Mucosa of rectum (tissue), 2 donors: ENCODE results near the gene SLC34A3.

ENCODE experiments used
- H3K27ac ChIP-seq, 2 donors: one replicate each; pipeline ENCODE4 v1.7.0; 2013; ENCODE audit warnings: inconsistent platforms in 2 of 2, low read depth in 2 of 2, low read length in 2 of 2
- H3K27me3 ChIP-seq, 2 donors: one replicate each; pipeline ENCODE4 v1.7.0; 2013; ENCODE audit warnings: low read length in 2 of 2; ENCODE audit not compliant: control insufficient read depth in 2 of 2, insufficient read depth in 2 of 2
- H3K36me3 ChIP-seq, 2 donors: one replicate each; pipeline ENCODE4 v1.7.0; 2013; ENCODE audit warnings: low read length in 2 of 2; ENCODE audit not compliant: control insufficient read depth in 2 of 2, insufficient read depth in 2 of 2
- H3K4me1 ChIP-seq, 2 donors: one replicate each; pipeline ENCODE4 v1.7.0; 2013; ENCODE audit warnings: low read length in 2 of 2, mild to moderate bottlenecking in 1 of 2; ENCODE audit not compliant: control insufficient read depth in 2 of 2, insufficient read depth in 2 of 2
- H3K4me3 ChIP-seq, 2 donors: one replicate each; pipeline ENCODE4 v1.7.0; 2013; ENCODE audit warnings: low read length in 2 of 2
- H3K9ac ChIP-seq, 2 donors: one replicate each; pipeline ENCODE4 v1.7.0; 2013; ENCODE audit warnings: low read length in 2 of 2, low read depth in 1 of 2, mild to moderate bottlenecking in 1 of 2
- H3K9me3 ChIP-seq, 2 donors: one replicate each; pipeline ENCODE4 v1.7.0; 2013; ENCODE audit warnings: low read length in 2 of 2; ENCODE audit not compliant: control insufficient read depth in 2 of 2
- donor health status: healthy.
- donor health status: Normal muscosa, but diverticular disease.

SLC34A3 gene

GRCh38 chr9:137230705-137231371 lies at the start of gene SLC34A3:
Gene SLC34A3, plus strand, starts transcription at chr9:137230901. Its CDS starts 802 bp downstream, at chr9:137231703.
- peak within 1 kb of the TSS in 1 of 2 donors; percentile 33 for H3K9ac ChIP-seq
- no peak within 1 kb of the TSS for H3K4me3 ChIP-seq

GRCh38 chr9:137181680-137182079 lies 49.0 kb upstream of the SLC34A3 start:
- no peak overlapping the region for H3K27ac ChIP-seq
- peaks cover 7 to 11% of the 10 kb centered on the region in 2 donors for H3K4me1 ChIP-seq
- H3K9me3 ChIP-seq = no peaks in the 10 kb centered on the region
- H3K9ac ChIP-seq = no peak overlapping the region
- H3K4me3 ChIP-seq = no peak overlapping the region
- H3K27me3 ChIP-seq = no peaks in the 10 kb centered on the region
- peaks cover 57 to 64% of the 10 kb centered on the region in 2 donors for H3K36me3 ChIP-seq

More at GRCh38 chr9:137230705-137231371, at the start of gene SLC34A3:
- no peaks in the 10 kb centered on the region for H3K36me3 ChIP-seq
- H3K27me3 ChIP-seq = peaks cover 17 to 46% of the 10 kb centered on the region in 2 donors
- H3K27ac ChIP-seq = no peak within 1 kb of the TSS
- H3K9me3 ChIP-seq = no peaks in the 10 kb centered on the region
- H3K4me1 ChIP-seq = peaks cover 22 to 39% of the 10 kb centered on the region in 2 donors

- no peaks in the 10 kb centered on the region for H3K9me3 ChIP-seq
- H3K27me3 ChIP-seq = no peaks in the 10 kb centered on the region
- peaks cover 57 to 65% of the 10 kb centered on the region in 2 donors for H3K36me3 ChIP-seq
- no peak overlapping the region for H3K27ac ChIP-seq
- no peak overlapping the region for H3K4me3 ChIP-seq
- H3K4me1 ChIP-seq = peaks cover 16 to 18% of the 10 kb centered on the region in 2 donors
- no peak overlapping the region for H3K9ac ChIP-seq
These were observed 47.9 kb upstream of the SLC34A3 start for GRCh38 chr9:137182836-137183235.

- H3K4me3 ChIP-seq = no peak overlapping the region
- H3K9ac ChIP-seq = no peak overlapping the region
- no peaks in the 10 kb centered on the region for H3K27me3 ChIP-seq
- H3K4me1 ChIP-seq = peaks cover 20 to 21% of the 10 kb centered on the region in 2 donors
- no peak overlapping the region for H3K27ac ChIP-seq
- peaks cover 51 to 57% of the 10 kb centered on the region in 2 donors for H3K36me3 ChIP-seq
- no peaks in the 10 kb centered on the region for H3K9me3 ChIP-seq
These were observed 46.6 kb upstream of the SLC34A3 start for GRCh38 chr9:137183980-137184595.

- peaks cover 30 to 31% of the 10 kb centered on the region in 2 donors for H3K4me1 ChIP-seq
- no peak overlapping the region for H3K4me3 ChIP-seq
- peaks cover 50 to 52% of the 10 kb centered on the region in 2 donors for H3K36me3 ChIP-seq
These were observed 45.6 kb upstream of the SLC34A3 start for GRCh38 chr9:137184881-137185660.

GRCh38 chr9:137185921-137186320 lies 44.8 kb upstream of the SLC34A3 start:
- H3K4me3 ChIP-seq = no peak overlapping the region

More at GRCh38 chr9:137184881-137185660, 45.6 kb upstream of the SLC34A3 start:
- H3K27ac ChIP-seq = no peak overlapping the region
- no peaks in the 10 kb centered on the region for H3K9me3 ChIP-seq
- H3K27me3 ChIP-seq = no peaks in the 10 kb centered on the region
- no peak overlapping the region for H3K9ac ChIP-seq

DNA sequence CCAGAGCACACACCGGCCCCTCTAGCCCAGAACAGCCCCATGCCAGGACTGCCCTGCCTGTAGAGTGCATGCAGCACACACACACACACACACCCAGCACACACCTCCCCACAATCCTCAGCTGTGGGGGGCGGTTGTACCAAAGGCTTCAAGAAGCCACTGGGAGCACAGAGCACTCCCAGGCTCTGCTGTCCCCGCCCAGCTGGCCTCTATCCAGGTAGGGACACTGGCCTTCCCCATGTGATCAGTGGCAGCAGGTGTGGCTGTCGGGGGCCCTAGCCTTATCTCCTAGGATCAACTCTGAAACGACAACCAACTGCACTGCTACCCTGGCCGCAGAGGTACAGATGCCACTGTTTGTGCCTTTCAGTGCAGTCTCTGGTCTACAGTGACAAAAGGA lies 44.3 kb upstream of the SLC34A3 start:
- Histone ChIP-seq H3K4me3 (peak overlapping the region in 1 of 2 donors; percentile 97), H3K9ac (no peak overlapping the region), H3K9me3 (no peaks in the 10 kb centered on the region), H3K36me3 (peaks cover 50 to 52% of the 10 kb centered on the region in 2 donors), H3K27me3 (no peaks in the 10 kb centered on the region), H3K27ac (no peak overlapping the region), H3K4me1 (peaks cover 38 to 41% of the 10 kb centered on the region in 2 donors)

More at GRCh38 chr9:137185921-137186320, 44.8 kb upstream of the SLC34A3 start:
- peaks cover 35 to 39% of the 10 kb centered on the region in 2 donors for H3K4me1 ChIP-seq
- H3K36me3 ChIP-seq = peaks cover 49 to 52% of the 10 kb centered on the region in 2 donors
- no peak overlapping the region for H3K27ac ChIP-seq
- H3K9ac ChIP-seq = no peak overlapping the region
- no peaks in the 10 kb centered on the region for H3K27me3 ChIP-seq
- H3K9me3 ChIP-seq = no peaks in the 10 kb centered on the region

DNA sequence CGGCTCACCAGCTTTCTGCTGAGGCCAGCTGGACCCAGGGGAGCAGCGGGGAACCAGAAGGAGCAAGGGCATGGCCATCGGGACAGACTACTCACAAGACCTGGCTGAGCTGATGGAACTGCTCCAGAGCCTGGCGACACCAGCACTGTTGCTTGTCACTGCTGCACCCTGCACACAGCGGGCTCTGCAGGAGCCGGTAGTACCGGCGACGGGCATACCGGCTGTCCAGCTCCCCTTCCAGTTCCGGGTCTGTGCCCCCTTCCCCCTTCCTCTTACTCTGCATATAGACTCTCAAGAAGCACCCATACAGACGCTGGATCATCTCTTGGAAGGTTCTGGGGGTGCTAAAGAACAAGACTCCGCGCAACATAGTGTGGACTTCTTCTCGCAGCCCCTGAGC lies 43.3 kb upstream of the SLC34A3 start:
- Histone ChIP-seq H3K4me1 (peaks cover 38 to 41% of the 10 kb centered on the region in 2 donors), H3K27me3 (no peaks in the 10 kb centered on the region), H3K4me3 (peak overlapping the region; percentile 84 to 97), H3K9me3 (no peaks in the 10 kb centered on the region), H3K27ac (no peak overlapping the region), H3K36me3 (peaks cover 54 to 60% of the 10 kb centered on the region in 2 donors), H3K9ac (peak overlapping the region in 1 of 2 donors; percentile 86)

- Histone ChIP-seq H3K9ac (peak overlapping the region; percentile 86 to 91), H3K27me3 (no peaks in the 10 kb centered on the region), H3K36me3 (peaks cover 48 to 56% of the 10 kb centered on the region in 2 donors), H3K27ac (peak overlapping the region; percentile 94 to 97), H3K4me1 (peaks cover 41% of the 10 kb centered on the region in 2 donors), H3K4me3 (peak overlapping the region; percentile 84 to 97), H3K9me3 (no peaks in the 10 kb centered on the region)
These were observed 42.6 kb upstream of the SLC34A3 start for GRCh38 chr9:137188086-137188489.
